Right forelimb (tissue), 1 donor: ENCODE measurements around the gene SOWAHA.

Source experiments
- DNase-seq: peaks from one replicate; pipeline ENCODE4 v3.0.0-alpha.2; 2018

The SOWAHA gene

GRCh38 chr5:132856011-132856410 lies 42.9 kb downstream of the SOWAHA start:
- no peak for DNase-seq

GRCh38 chr5:132859889-132860437 lies 46.9 kb downstream of the SOWAHA start:
- no peak for DNase-seq

- no peak for DNase-seq
Observed at GRCh38 chr5:132860742-132861141, 47.6 kb downstream of the SOWAHA start.

- no peak for DNase-seq
Observed at GRCh38 chr5:132865668-132866341, 52.7 kb downstream of the SOWAHA start.
